ENCODE results near the gene CBFA2T3. TPM values are rescaled to one million over a fixed set of nuclear protein-coding genes. Genes with fewer than 3 reads are reported as not detected.

The CBFA2T3 gene
- total RNA-seq, 1 experiment from 2014 or later: 2.9 TPM

- Histone ChIP-seq H3K79me2 (ENCODE audit: insufficient read depth, low read length) (no peaks in the 10 kb centered on the region), H3K4me2 (ENCODE audit: insufficient read depth, insufficient read length, low read length) (no peak overlapping the region), H3K27me3 (ENCODE audit: insufficient read depth, low read length) (no peaks in the 10 kb centered on the region), H2BK15ac (ENCODE audit: low read depth, low read length) (no peak overlapping the region), H3T11ph (ENCODE audit: low read length) (no peak overlapping the region), H4K8ac (replicated peaks; ENCODE audit: insufficient read length, low read depth, low read length) (no peak overlapping the region), H2BK120ac (ENCODE audit: low read depth, low read length, poor library complexity, severe bottlenecking) (no peak overlapping the region), H3K27ac (ENCODE audit: insufficient read length, low read depth, low read length) (no peak overlapping the region), H3K56ac (ENCODE audit: insufficient read length, low read depth, low read length) (no peak overlapping the region), H2AK5ac (ENCODE audit: insufficient read length, low read length) (no peak overlapping the region), H4K91ac (ENCODE audit: insufficient read length, low read depth, low read length) (no peak overlapping the region), H2AFZ (ENCODE audit: low read length) (no peak overlapping the region), H3K23me2 (ENCODE audit: insufficient read length, low read depth, low read length, poor library complexity, severe bottlenecking) (no peaks in the 10 kb centered on the region), H3K18ac (ENCODE audit: insufficient read length, low read depth, low read length) (no peak overlapping the region), H3K23ac (ENCODE audit: insufficient read length, low read depth, low read length) (no peak overlapping the region), H2BK20ac (ENCODE audit: low read depth, low read length, poor library complexity, severe bottlenecking) (no peak overlapping the region), H2BK5ac (ENCODE audit: insufficient read length, low read length) (no peak overlapping the region), H2BK12ac (ENCODE audit: insufficient read length, low read depth, low read length) (no peak overlapping the region), H4K20me1 (ENCODE audit: control insufficient read depth, insufficient read depth, insufficient read length) (no peaks in the 10 kb centered on the region), H3K4me1 (ENCODE audit: insufficient read depth, low read length) (no peaks in the 10 kb centered on the region), H3K79me1 (ENCODE audit: insufficient read depth, low read depth, low read length, poor library complexity, severe bottlenecking) (no peaks in the 10 kb centered on the region), H3K4ac (ENCODE audit: low read depth, low read length) (no peak overlapping the region), H4K5ac (ENCODE audit: insufficient read length, low read depth, low read length) (no peak overlapping the region), H3K9me3 (ENCODE audit: control insufficient read depth, low read depth, low read length) (no peaks in the 10 kb centered on the region), H3K9ac (ENCODE audit: extremely low read depth, insufficient read length, low read length) (no peak overlapping the region), H3K14ac (ENCODE audit: insufficient read depth, low read length) (peak overlapping the region; percentile 50; the same call in 1 of the 2 replicates)
- no peaks in the 10 kb centered on the region for H3K36me3 Mint-ChIP-seq (ENCODE audit: insufficient read depth in 1 of 3, low read depth in 3 of 3)
- H3K27me3 Mint-ChIP-seq (ENCODE audit: low read depth): peaks cover 3% of the 10 kb centered on the region; the same call in 1 of the 2 replicates
- H3K4me3 Mint-ChIP-seq: no peak overlapping the region
- no CpG with 5 or more reads among the region's 21 CpGs for WGBS (ENCODE audit: extremely low coverage, insufficient read length, low lambda C conversion rate)
- no peaks in the 10 kb centered on the region for H3K9me3 Mint-ChIP-seq
- no peak overlapping the region for H3K27ac Mint-ChIP-seq
- no peak for DNase-seq
- TF ChIP-seq CTCF (conservative IDR thresholded peaks at IDR 0.05): no peak
- H3K4me1 Mint-ChIP-seq: peaks cover 4 to 9% of the 10 kb centered on the region in 2 experiments; a peak in 2 of 4 replicates
Measured at GRCh38 chr16:88978608-88979346, 1.8 kb upstream of the CBFA2T3 start.

All from H9 (cell line).